ENCODE data around the gene SEPTIN1. TPM values are rescaled to one million over a fixed set of nuclear protein-coding genes. Genes with fewer than 3 reads are reported as not detected.

Gene SEPTIN1
- total and polyA plus RNA-seq, 2 of the 13 experiments (the other 11 are each of a cell fraction or from before 2014, with no cell fraction given) = 0.18 to 0.67 TPM

GRCh38 chr16:30401768-30402425 lies 19.5 kb upstream of the SEPTIN1 start (continued):
- TF ChIP-seq RXRB (CRISPR knock-in tag; IDR thresholded peaks at IDR 0.05; ENCODE audit: borderline replicate concordance) (peak; percentile 86), ZNF138 (CRISPR knock-in tag; IDR thresholded peaks at IDR 0.05; ENCODE audit: low read depth) (no peak), ZNF326 (CRISPR knock-in tag; IDR thresholded peaks at IDR 0.05; ENCODE audit: borderline replicate concordance) (no peak), CENPT (CRISPR knock-in tag; IDR thresholded peaks at IDR 0.05; ENCODE audit: low read depth) (no peak), MTA3 (CRISPR knock-in tag; IDR thresholded peaks at IDR 0.05) (no peak), ZNF317 (CRISPR knock-in tag; IDR thresholded peaks at IDR 0.05) (no peak), ZNF883 (CRISPR knock-in tag; IDR thresholded peaks at IDR 0.05; ENCODE audit: not compliant biosample characterization) (peak; percentile 31), SYNCRIP (IDR thresholded peaks at IDR 0.05; ENCODE audit: insufficient read depth, low read depth, low read length) (no peak), ZSCAN21 (CRISPR knock-in tag; IDR thresholded peaks at IDR 0.05; ENCODE audit: borderline replicate concordance) (no peak), HMGXB4 (CRISPR knock-in tag; IDR thresholded peaks at IDR 0.05; ENCODE audit: borderline replicate concordance in 1 of 2, low read depth in 1 of 2) (peak; percentile 17 to 63; a peak in 2 of 4 replicates), ZNF652 (CRISPR knock-in tag; IDR thresholded peaks at IDR 0.05; ENCODE audit: borderline replicate concordance, low read depth) (peak; percentile 51; the same call in 1 of the 2 replicates), FOXK1 (CRISPR knock-in tag; IDR thresholded peaks at IDR 0.05; ENCODE audit: borderline replicate concordance, low read depth) (peak; percentile 91; the same call in 1 of the 2 replicates), SMYD3 (CRISPR knock-in tag; IDR thresholded peaks at IDR 0.05) (no peak), ZNF292 (CRISPR knock-in tag; IDR thresholded peaks at IDR 0.05; ENCODE audit: borderline replicate concordance, low read depth) (peak; percentile 37; the same call in 1 of the 2 replicates), GMEB1 (CRISPR knock-in tag; IDR thresholded peaks at IDR 0.05; ENCODE audit: borderline replicate concordance) (peak; percentile 41; the same call in 1 of the 2 replicates), NFIC (IDR thresholded peaks at IDR 0.05; ENCODE audit: low read length) (no peak; the same call in 1 of the 2 replicates), EZH2 (conservative IDR thresholded peaks at IDR 0.05; ENCODE audit: low read depth, low read length) (no peak), ZNF597 (CRISPR knock-in tag; IDR thresholded peaks at IDR 0.05) (no peak), NR0B2 (CRISPR knock-in tag; IDR thresholded peaks at IDR 0.05) (no peak), ZNF501 (CRISPR knock-in tag; IDR thresholded peaks at IDR 0.05) (no peak; the same call in 1 of the 2 replicates), ZNF367 (CRISPR knock-in tag; IDR thresholded peaks at IDR 0.05; ENCODE audit: borderline replicate concordance) (no peak), TFDP2 (CRISPR knock-in tag; IDR thresholded peaks at IDR 0.05) (no peak), TARDBP (CRISPR knock-in tag; IDR thresholded peaks at IDR 0.05) (peak; percentile 75)
